SK-N-SH (cell line): ENCODE measurements around the gene ATG7. TPM values are rescaled to one million over a fixed set of nuclear protein-coding genes. Genes with fewer than 3 reads are reported as not detected.

Experiments
- CHD2 ChIP-seq: fragments of 150-350 bp; IDR thresholded peaks from 2 replicates; pipeline ENCODE4 v1.6.1; 2018; ENCODE audit warnings: low read length; ENCODE audit not compliant: partially characterized antibody
- CTCF ChIP-seq: fragments of 200-600 bp; sonication (generic); IDR thresholded peaks from 2 replicates; pipeline ENCODE4 v1.6.1; 2017; ENCODE audit warnings: antibody characterized with exemption, mild to moderate bottlenecking, moderate library complexity
- EP300 ChIP-seq, 2 experiments: IDR thresholded peaks; 2 replicates each; pipeline versions ENCODE4 v1.4.0 to v1.6.1; 2012; ENCODE audit warnings: borderline replicate concordance in 1 of 2, low read depth in 1 of 2, low read length in 1 of 2
- FOXJ3 ChIP-seq: sonication (generic); formaldehyde crosslinking; IDR thresholded peaks from 2 replicates; pipeline ENCODE4 v1.5.1; 2020; ENCODE audit warnings: mild to moderate bottlenecking, missing genetic modification reagents
- FOXM1 ChIP-seq: IDR thresholded peaks from 2 replicates; pipeline ENCODE4 v1.4.0; 2012; ENCODE audit warnings: low read depth, mild to moderate bottlenecking
- GABPA ChIP-seq: IDR thresholded peaks from 2 replicates; pipeline ENCODE4 v1.4.0; 2012; ENCODE audit warnings: low read depth, mild to moderate bottlenecking
- GATA2 ChIP-seq: sonication (generic); formaldehyde crosslinking; IDR thresholded peaks from 2 replicates; pipeline ENCODE4 v1.5.0; 2020; ENCODE audit warnings: mild to moderate bottlenecking, missing genetic modification reagents
- MEF2A ChIP-seq: IDR thresholded peaks from 2 replicates; pipeline ENCODE4 v1.4.0; 2012; ENCODE audit warnings: low read depth, borderline replicate concordance
- MXI1 ChIP-seq: IDR thresholded peaks from 2 replicates; pipeline ENCODE4 v1.6.1; 2012; ENCODE audit warnings: mild to moderate bottlenecking, low read depth, low read length, improper control_type of control experiment
- RAD21 ChIP-seq: IDR thresholded peaks from 2 replicates; pipeline ENCODE4 v1.6.1; 2012; ENCODE audit warnings: mild to moderate bottlenecking, low read length
- RCOR1 ChIP-seq: fragments of 150-350 bp; IDR thresholded peaks from 2 replicates; pipeline ENCODE4 v1.6.1; 2017; ENCODE audit warnings: antibody characterized with exemption, low read length
- REST ChIP-seq: IDR thresholded peaks from 2 replicates; pipeline ENCODE4 v1.6.1; 2012; ENCODE audit warnings: mild to moderate bottlenecking, low read depth, low read length, moderate library complexity
- RFX5 ChIP-seq: IDR thresholded peaks from 2 replicates; pipeline ENCODE4 v1.6.1; 2012; ENCODE audit warnings: mild to moderate bottlenecking, improper control_type of control experiment, low read length
- SMC3 ChIP-seq: IDR thresholded peaks from 2 replicates; pipeline ENCODE4 v1.6.1; 2012; ENCODE audit warnings: low read depth, low read length, improper control_type of control experiment
- TCF12 ChIP-seq: IDR thresholded peaks from 2 replicates; pipeline ENCODE4 v1.4.0; 2012
- USF1 ChIP-seq: IDR thresholded peaks from 2 replicates; pipeline ENCODE4 v1.4.0; 2012; ENCODE audit warnings: low read depth, borderline replicate concordance
- USF2 ChIP-seq: fragments of 150-350 bp; IDR thresholded peaks from 2 replicates; pipeline ENCODE4 v1.6.1; 2017; ENCODE audit warnings: antibody characterized with exemption, low read length, low read depth, borderline replicate concordance
- polyA plus RNA-seq, 3 experiments: library from polyadenylated mRNA; depleted of rRNA; stranded (reverse); fragments of >200 nt; gene quantifications; 2 replicates each; pipeline ENCODE4 v1.2.3, GENCODE V29; 2012

ATG7 gene
- polyA plus RNA-seq, 1 of the 3 experiments (the other 2 are of a cell fraction), result 29.5 TPM

- TF ChIP-seq FOXM1, result peak; percentile 52; the same call in 1 of the 2 replicates
- no peak for TF ChIP-seq MXI1
- TF ChIP-seq RCOR1, result peak; percentile 69
- no peak for TF ChIP-seq RAD21
- no peak for TF ChIP-seq USF1
- TF ChIP-seq CHD2, result no peak
- TF ChIP-seq RFX5, result no peak
- TF ChIP-seq SMC3, result no peak
- no peak for TF ChIP-seq USF2
- TF ChIP-seq GATA2 (CRISPR knock-in tag), result peak; percentile 68
- no peak for TF ChIP-seq FOXJ3
- TF ChIP-seq TCF12, result peak; percentile 95
- TF ChIP-seq REST, result peak; percentile 49; the same call in 1 of the 2 replicates
- TF ChIP-seq EP300 (IDR thresholded peaks at IDR 0.05; ENCODE audit: borderline replicate concordance in 1 of 2, low read depth in 1 of 2, low read length in 1 of 2), result peak; percentile 79 to 91
- TF ChIP-seq CTCF, result no peak
- peak; percentile 37; the same call in 1 of the 2 replicates for TF ChIP-seq MEF2A
- no peak for TF ChIP-seq GABPA
- TF ChIP-seq, all 33 proteins: peak for 16
Observed at GRCh38 chr3:11392014-11392859, 120.0 kb downstream of the ATG7 start (continued).
